ENCODE measurements around the gene CFAP57. TPM values are rescaled to one million over a fixed set of nuclear protein-coding genes. Genes with fewer than 3 reads are reported as not detected.

The CFAP57 gene
- total RNA-seq, 1 donor from 2014 or later: 1.4 TPM

- DNase-seq: no peak
Observed at GRCh38 chr1:43299101-43299500, 127.0 kb downstream of the CFAP57 start.

DNA sequence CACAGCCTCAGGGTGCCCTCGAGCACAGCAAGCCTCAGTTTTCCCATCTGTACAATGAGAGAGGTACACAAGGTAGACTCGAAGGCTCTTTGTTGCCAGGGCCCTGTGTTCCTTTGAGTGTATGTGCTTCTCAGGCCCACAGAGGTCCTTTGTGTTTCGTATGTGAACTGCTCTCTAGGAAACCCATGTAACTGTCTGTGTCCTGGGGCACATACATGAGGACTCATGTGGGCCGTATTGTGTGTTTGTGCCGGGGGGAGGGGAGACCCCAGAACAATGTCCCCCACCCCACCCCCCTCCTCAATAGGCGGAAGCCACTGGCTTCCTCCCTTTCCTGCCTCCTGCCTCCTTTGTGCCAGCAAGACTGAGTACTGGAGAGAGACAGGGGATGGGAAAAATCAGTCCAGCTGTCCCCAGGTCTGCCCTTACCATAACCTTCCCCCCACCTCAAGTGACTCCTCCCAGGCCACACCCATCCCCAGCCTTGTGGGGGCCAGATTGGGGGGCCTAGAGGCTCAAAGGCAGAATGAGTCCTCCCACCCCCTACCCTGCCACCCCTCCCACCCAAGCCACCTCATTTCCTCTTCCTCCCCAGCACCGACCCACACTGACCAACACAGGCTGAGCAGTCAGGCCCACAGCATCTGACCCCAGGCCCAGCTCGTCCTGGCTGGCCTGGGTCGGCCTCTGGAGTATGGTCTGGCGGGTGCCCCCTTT is 128.4 kb downstream of the CFAP57 start, which contains the start of gene TIE1:
TSS of gene TIE1 (plus strand) at position 605 of the 717 bp plus-strand sequence. CDS start at position 695, 90 bp downstream.
- DNase-seq: no peak

DNA sequence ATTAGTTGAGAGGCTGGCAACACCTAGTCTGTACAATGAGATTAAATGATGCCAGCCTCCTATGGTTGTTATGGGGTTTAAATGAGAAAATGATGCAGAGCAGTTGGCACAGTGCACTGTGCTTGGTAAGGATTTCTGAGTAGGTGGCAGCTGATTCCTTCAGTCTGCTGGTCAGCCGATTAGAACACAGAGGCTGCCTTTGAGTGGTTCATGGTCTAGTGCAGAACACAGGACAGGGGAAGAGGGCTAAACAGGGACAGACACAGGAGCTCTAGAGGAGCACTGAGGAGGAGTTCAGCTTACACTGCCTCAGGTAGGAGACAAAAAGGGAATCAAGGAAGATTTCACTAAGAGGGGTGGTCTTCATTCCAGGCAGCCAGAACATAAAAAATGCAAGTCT is 130.1 kb downstream of the CFAP57 start:
- no peak for DNase-seq

DNA sequence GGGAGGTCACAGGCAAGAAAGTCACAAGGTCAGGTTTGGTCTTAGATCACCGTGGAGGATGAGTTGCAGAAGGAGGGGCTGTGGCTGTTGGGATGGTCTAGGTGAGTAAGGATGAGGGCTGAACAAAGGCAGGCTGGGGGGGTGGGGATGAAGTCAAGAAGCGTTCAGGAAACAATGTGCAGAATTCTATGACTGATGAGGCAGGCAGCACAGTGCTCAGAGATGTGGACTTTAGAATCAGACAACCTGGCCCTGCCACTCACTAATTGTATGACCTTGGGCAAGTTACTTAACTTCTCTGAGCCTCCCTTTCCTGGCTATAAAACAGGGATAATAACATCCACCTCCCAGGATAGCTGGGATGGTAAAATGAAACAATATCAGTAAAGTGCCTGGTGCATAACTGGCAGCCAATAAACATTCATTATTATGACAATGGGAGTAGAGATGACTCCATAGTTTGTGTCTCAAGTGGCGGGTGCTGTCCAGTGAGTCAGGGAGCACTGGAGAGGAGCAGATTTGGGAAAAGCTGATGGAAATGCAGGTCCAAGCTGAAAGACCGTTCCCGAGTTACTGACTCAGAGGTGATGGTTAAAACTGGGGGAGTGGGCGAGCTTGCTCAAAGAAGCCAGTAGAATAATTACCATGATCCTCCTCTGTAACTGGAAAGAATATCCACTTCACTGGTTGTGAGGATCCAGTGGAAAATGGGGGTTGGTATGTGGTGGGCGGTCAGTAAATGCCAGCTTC is 130.8 kb downstream of the CFAP57 start:
- DNase-seq: no peak

- no peak for DNase-seq
Observed at GRCh38 chr1:43303471-43304313, 131.6 kb downstream of the CFAP57 start.

Small RNAs within 50 kb of the gene (small RNA-seq; reads per million reads assigned to genes)
- gene RNA5SP46: not detected

Other genes starting within 250 kb of the CFAP57 start
- gene SLC2A1, start 213.5 kb upstream of the CFAP57 start, total RNA-seq: 29.3 TPM
- 46.8 TPM for gene EBNA1BP2, start within 50 bp of the CFAP57 start, total RNA-seq
- 0.78 TPM for gene TMEM125, start 97.7 kb downstream of the CFAP57 start, total RNA-seq
- gene C1orf210, start 113.3 kb downstream of the CFAP57 start, total RNA-seq: not detected
- 7.0 TPM for gene TIE1, start 128.7 kb downstream of the CFAP57 start, total RNA-seq
- gene MPL, start 165.5 kb downstream of the CFAP57 start, total RNA-seq: not detected
- 4.2 TPM for gene CDC20, start 186.7 kb downstream of the CFAP57 start, total RNA-seq
- 7.0 TPM for gene ELOVL1, start 195.7 kb downstream of the CFAP57 start, total RNA-seq
- 20.7 TPM for gene MED8, start 217.5 kb downstream of the CFAP57 start, total RNA-seq
- gene SZT2, start 217.6 kb downstream of the CFAP57 start, total RNA-seq: 17.3 TPM